HCT116 (cell line): ENCODE results near the gene KRTAP5-5. TPM values are rescaled to one million over a fixed set of nuclear protein-coding genes. Genes with fewer than 3 reads are reported as not detected.

Experiments used
- ATAC-seq: fragments of 200-7000 bp; cut with Tn5 transposase; 2 replicates; pipeline ENCODE4 v1.9.1; 2020; ENCODE audit warnings: mild to moderate bottlenecking, moderate library complexity
- BruUV-seq: library from RNA; stranded (reverse); fragments of 400-500 nt; replicated peaks from 2 replicates; lab custom pipeline; 2021; lab: Mats Ljungman, UMichigan
- CTCF ChIA-PET: fragments of 300-600 bp; sonication (Branson Sonifier 250); formaldehyde crosslinking; loops from one replicate; lab custom pipeline; 2021; ENCODE audit warnings: antibody characterized with exemption; lab: Charles Lee
- POLR2A ChIA-PET: fragments of 300-600, 350-600 bp; sonication (Branson Sonifier 250); formaldehyde crosslinking; loops from one replicate; lab custom pipeline; 2021; ENCODE audit warnings: antibody characterized with exemption; lab: Charles Lee
- RAD21 ChIA-PET, 2 experiments: fragments of 300-600 bp; sonication (Branson Sonifier 250); formaldehyde crosslinking; loops; one replicate each; lab custom pipeline; 2023; ENCODE audit warnings: low total read pairs in 2 of 2; ENCODE audit not compliant: uncharacterized antibody in 2 of 2, unreplicated experiment in 2 of 2, low non-redundant PET in 1 of 2; lab: Charles Lee
- DNase-seq: peaks from one replicate; pipeline ENCODE4 v3.0.0-alpha.2; 2010; ENCODE audit warnings: low read depth, low spot score
- H2AFZ ChIP-seq: fragments of 200-600 bp; shearing (Covaris generic), sonication (generic); 2 replicates; pipeline ENCODE4 v1.6.1; 2017; ENCODE audit warnings: low read depth, mixed run types, mixed read lengths, antibody characterized with exemption, low read length; ENCODE audit not compliant: poor library complexity, severe bottlenecking
- H3K27ac ChIP-seq: 2 replicates; pipeline ENCODE4 v1.5.1; 2012; ENCODE audit warnings: low read depth, low read length
- H3K27me3 ChIP-seq: fragments of 200-600 bp; sonication (generic); 2 replicates; pipeline ENCODE4 v1.6.1; 2016; ENCODE audit warnings: mixed run types, low read length, mixed read lengths; ENCODE audit not compliant: insufficient read depth
- H3K36me3 ChIP-seq, 2 experiments: fragments of 200-500 bp in 1 of 2; fragments of 200-600 bp in 1 of 2; sonication (Bioruptor generic) in 1 of 2; sonication (generic) in 1 of 2; 2 replicates each; pipeline versions ENCODE4 v1.5.1 to v1.6.1; 2014 to 2016; ENCODE audit warnings: low read length in 2 of 2, inconsistent platforms in 1 of 2, mixed read lengths in 1 of 2, mixed run types in 1 of 2; ENCODE audit not compliant: insufficient read depth in 2 of 2, control insufficient read depth in 1 of 2
- H3K4me1 ChIP-seq, 2 experiments: fragments of 200-600 bp in 1 of 2; sonication (generic) in 1 of 2; 2 replicates each; pipeline versions ENCODE4 v1.5.1 to v1.6.1; 2012 to 2017; ENCODE audit warnings: low read length in 2 of 2, inconsistent platforms in 1 of 2, mild to moderate bottlenecking in 1 of 2, mixed read lengths in 1 of 2, mixed run types in 1 of 2, moderate library complexity in 1 of 2; ENCODE audit not compliant: insufficient read depth in 2 of 2, control insufficient read depth in 1 of 2
- H3K4me2 ChIP-seq: fragments of 200-600 bp; sonication (generic); 2 replicates; pipeline ENCODE4 v1.6.1; 2017; ENCODE audit warnings: mixed run types, low read length, mixed read lengths
- H3K4me3 ChIP-seq, 2 experiments: fragments of 200-600 bp in 1 of 2; sonication (generic) in 1 of 2; replicated peaks in 1 of 2; 2 replicates each; pipeline ENCODE4 v1.5.1; 2011 to 2016; ENCODE audit warnings: low read length in 2 of 2, control low read depth in 1 of 2, low read depth in 1 of 2, mild to moderate bottlenecking in 1 of 2, mixed read lengths in 1 of 2, mixed run types in 1 of 2
- H3K79me2 ChIP-seq: fragments of 200-600 bp; sonication (generic); 2 replicates; pipeline ENCODE4 v1.6.1; 2017; ENCODE audit warnings: mild to moderate bottlenecking, mixed run types, low read length, moderate library complexity, mixed read lengths; ENCODE audit not compliant: insufficient read depth
- H3K9ac ChIP-seq: fragments of 200-600 bp; sonication (generic); 2 replicates; pipeline ENCODE4 v1.6.1; 2016; ENCODE audit warnings: low read length, mixed read lengths
- H3K9me2 ChIP-seq: fragments of 200-600 bp; sonication (generic), shearing (Covaris generic); 2 replicates; pipeline ENCODE4 v1.6.1; 2017; ENCODE audit warnings: mixed run types, mild to moderate bottlenecking, moderate library complexity; ENCODE audit not compliant: insufficient read depth
- H3K9me3 ChIP-seq, 2 experiments: fragments of 200-500 bp in 1 of 2; fragments of 200-600 bp in 1 of 2; sonication (Bioruptor generic) in 1 of 2; sonication (generic) in 1 of 2; 2 replicates each; pipeline ENCODE4 v1.6.1; 2014 to 2017; ENCODE audit warnings: low read length in 2 of 2, mixed read lengths in 2 of 2, inconsistent platforms in 1 of 2, low read depth in 1 of 2, mild to moderate bottlenecking in 1 of 2, mixed run types in 1 of 2, moderate library complexity in 1 of 2; ENCODE audit not compliant: control insufficient read depth in 1 of 2, insufficient read depth in 1 of 2
- H4K20me1 ChIP-seq: fragments of 200-600 bp; sonication (generic), shearing (Covaris generic); 2 replicates; pipeline ENCODE4 v1.6.1; 2017; ENCODE audit warnings: mixed run types, mild to moderate bottlenecking, moderate library complexity; ENCODE audit not compliant: insufficient read depth
- CEBPB ChIP-seq: IDR thresholded peaks from 2 replicates; pipeline ENCODE4 v1.6.1; 2012; ENCODE audit warnings: low read depth
- ELF1 ChIP-seq: IDR thresholded peaks from 2 replicates; pipeline ENCODE4 v1.6.1; 2012; ENCODE audit warnings: low read depth, borderline replicate concordance
- JUND ChIP-seq: IDR thresholded peaks from 2 replicates; pipeline ENCODE4 v1.6.1; 2012
- MAX ChIP-seq: IDR thresholded peaks from 2 replicates; pipeline ENCODE4 v1.6.1; 2012
- SIN3A ChIP-seq: IDR thresholded peaks from 2 replicates; pipeline ENCODE4 v1.6.1; 2012; ENCODE audit warnings: low read depth
- TCF7L2 ChIP-seq: IDR thresholded peaks from 2 replicates; pipeline ENCODE4 v1.7.0; 2011; ENCODE audit warnings: borderline replicate concordance, inconsistent platforms; ENCODE audit not compliant: insufficient read depth, insufficient read length; ENCODE audit errors: extremely low read depth
- ZFX ChIP-seq: fragments of 450-650 bp; IDR thresholded peaks from 2 replicates; pipeline ENCODE4 v1.6.1; 2017
- ZNF274 ChIP-seq: fragments of 200-500 bp; sonication (Bioruptor generic); IDR thresholded peaks from 2 replicates; pipeline ENCODE4 v1.6.1; 2014; ENCODE audit warnings: mild to moderate bottlenecking, low read depth, low read length, inconsistent platforms
- intact Hi-C: fragments of 100-400 bp; cut with micrococcal nuclease; formaldehyde crosslinking; loops from 2 replicates; pipeline ENCODE4 v1.10.0; 2022
- total RNA-seq: library from RNA; stranded (reverse); gene quantifications from one replicate; pipeline ENCODE4 v1.2.1, GENCODE V29; 2021; ENCODE audit not compliant: unreplicated experiment
- TF ChIP-seq, protein P1 (sequence below): IDR thresholded peaks from 2 replicates; pipeline ENCODE4 v1.6.1; 2011; ENCODE audit warnings: mild to moderate bottlenecking, low read length, moderate library complexity; ENCODE audit not compliant: insufficient replicate concordance; ENCODE audit errors: extremely low read depth

The KRTAP5-5 gene
- total RNA-seq, 1 experiment from 2014 or later = not detected

GRCh38 chr11:1653541-1654387, 24.2 kb downstream of the KRTAP5-5 start:
- Histone ChIP-seq H2AFZ (no peak overlapping the region), H4K20me1 (no peaks in the 10 kb centered on the region)
- CTCF ChIA-PET = interaction anchor here (0.9 to 2.4 kb wide), 15 partner anchors 14 to 503 kb away, joined by 3 to 129 read pairs (median 13); partner anchors contain the start of genes MRPL23 and SYT8
- no peak for TF ChIP-seq SIN3A
- TF ChIP-seq ELF1 = no peak
- TF ChIP-seq MAX = no peak
- no peak for TF ChIP-seq CEBPB
- TF ChIP-seq, protein P1, sequence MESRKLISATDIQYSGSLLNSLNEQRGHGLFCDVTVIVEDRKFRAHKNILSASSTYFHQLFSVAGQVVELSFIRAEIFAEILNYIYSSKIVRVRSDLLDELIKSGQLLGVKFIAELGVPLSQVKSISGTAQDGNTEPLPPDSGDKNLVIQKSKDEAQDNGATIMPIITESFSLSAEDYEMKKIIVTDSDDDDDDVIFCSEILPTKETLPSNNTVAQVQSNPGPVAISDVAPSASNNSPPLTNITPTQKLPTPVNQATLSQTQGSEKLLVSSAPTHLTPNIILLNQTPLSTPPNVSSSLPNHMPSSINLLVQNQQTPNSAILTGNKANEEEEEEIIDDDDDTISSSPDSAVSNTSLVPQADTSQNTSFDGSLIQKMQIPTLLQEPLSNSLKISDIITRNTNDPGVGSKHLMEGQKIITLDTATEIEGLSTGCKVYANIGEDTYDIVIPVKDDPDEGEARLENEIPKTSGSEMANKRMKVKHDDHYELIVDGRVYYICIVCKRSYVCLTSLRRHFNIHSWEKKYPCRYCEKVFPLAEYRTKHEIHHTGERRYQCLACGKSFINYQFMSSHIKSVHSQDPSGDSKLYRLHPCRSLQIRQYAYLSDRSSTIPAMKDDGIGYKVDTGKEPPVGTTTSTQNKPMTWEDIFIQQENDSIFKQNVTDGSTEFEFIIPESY = no peak
- TF ChIP-seq TCF7L2 = no peak
- TF ChIP-seq ZFX = no peak
- no peak for TF ChIP-seq ZNF274
- TF ChIP-seq JUND = no peak
- TF ChIP-seq, all 23 proteins: peak for 0
- Histone ChIP-seq H3K9me2 (no peaks in the 10 kb centered on the region), H3K27ac (no peak overlapping the region), H3K27me3 (no peaks in the 10 kb centered on the region), H3K9me3 (no peaks in the 10 kb centered on the region), H3K4me1 (peaks cover 0 to 7% of the 10 kb centered on the region in 2 experiments; a peak in 3 of 4 replicates), H3K4me2 (no peak overlapping the region), H3K4me3 (no peak overlapping the region), H3K36me3 (no peaks in the 10 kb centered on the region), H3K9ac (no peak overlapping the region), H3K79me2 (no peaks in the 10 kb centered on the region)
- BruUV-seq = no TSS peak
- DNase-seq (no peak), ATAC-seq (peak; percentile 21; the same call in 1 of the 2 replicates)
- RAD21 ChIA-PET = interaction anchor here (1.1 to 1.3 kb wide), 9 partner anchors 40 to 503 kb away, joined by 3 to 26 read pairs (median 7); no protein-coding TSS in a partner anchor
- intact Hi-C loops = loop anchor here (2.0 to 5.0 kb wide), 2 partner anchors 179 to 229 kb away; no protein-coding TSS in a partner anchor
- POLR2A ChIA-PET = interaction anchor here (1.2 kb wide), 1 partner anchor 179 kb away, joined by 6 read pairs; no protein-coding TSS in a partner anchor
